Prostate gland (tissue), 2 donors: Measurements from ENCODE around the gene TNNT2.

Experiments
- CTCF ChIP-seq, 4 experiments: fragments of 200-600 bp in 2 of 4; fragments of 450-650 bp in 2 of 4; sonication (generic) in 2 of 4; IDR thresholded peaks; 1 replicate in 3 of 4; 2 replicates in 1 of 4; pipeline ENCODE4 v1.5.1; 2016 to 2019; ENCODE audit warnings: antibody characterized with exemption in 4 of 4, mild to moderate bottlenecking in 2 of 4, moderate library complexity in 2 of 4
- POLR2A ChIP-seq: fragments of 450-650 bp; IDR thresholded peaks from one replicate; pipeline ENCODE4 v1.6.1; 2016; ENCODE audit warnings: antibody characterized with exemption, mild to moderate bottlenecking

- no peak for TF ChIP-seq CTCF (IDR thresholded peaks at IDR 0.05)
- TF ChIP-seq POLR2A = no peak
Measured at GRCh38 chr1:201366696-201367095, 10.8 kb downstream of the TNNT2 start.
